ENCODE data around the gene ATCAY.
A peak's percentile ranks its signal among the peaks of the same experiment; 100 is the strongest.
"Not testable (repeated sequence)": the region's sequence is repeated elsewhere in the genome, so short reads cannot be mapped to it uniquely, and the experiment has no call there.

The ATCAY gene

GRCh38 chr19:3966051-3967017 is 85.8 kb downstream of the ATCAY start:
- no peak overlapping the region for H3K4me3 ChIP-seq (ENCODE audit: low read depth, low read length)
- TF ChIP-seq CTCF (IDR thresholded peaks at IDR 0.05; ENCODE audit: insufficient read depth, low read depth, low read length, missing control alignments): no peak
- DNase-seq (ENCODE audit: low read depth): no peak

GRCh38 chr19:3967983-3968382 is 87.5 kb downstream of the ATCAY start:
- not testable (repeated sequence) for DNase-seq (ENCODE audit: low read depth); H3K4me3 ChIP-seq (ENCODE audit: low read depth, low read length)

- no peak for DNase-seq (ENCODE audit: low read depth)
- H3K4me3 ChIP-seq (ENCODE audit: low read depth, low read length): no peak overlapping the region
- TF ChIP-seq CTCF (IDR thresholded peaks at IDR 0.05; ENCODE audit: insufficient read depth, low read depth, low read length, missing control alignments): no peak
These were observed 88.3 kb downstream of the ATCAY start for GRCh38 chr19:3968556-3969434.

GRCh38 chr19:3969435-3970312 is 89.2 kb downstream of the ATCAY start:
- TF ChIP-seq CTCF (IDR thresholded peaks at IDR 0.05; ENCODE audit: insufficient read depth, low read depth, low read length, missing control alignments): no peak
- peak overlapping the region; percentile 82 for H3K4me3 ChIP-seq (ENCODE audit: low read depth, low read length)
- DNase-seq (ENCODE audit: low read depth): no peak

GRCh38 chr19:3970313-3970807 is 89.9 kb downstream of the ATCAY start:
- no peak for TF ChIP-seq CTCF (IDR thresholded peaks at IDR 0.05; ENCODE audit: insufficient read depth, low read depth, low read length, missing control alignments)
- DNase-seq (ENCODE audit: low read depth): no peak
- peak overlapping the region; percentile 82 for H3K4me3 ChIP-seq (ENCODE audit: low read depth, low read length)

GRCh38 chr19:3970808-3971598 is 90.5 kb downstream of the ATCAY start, which contains the start of gene DAPK3:
Gene DAPK3 (minus strand): TSS chr19:3971099. CDS start chr19:3969735, 1,364 bp downstream.
- DNase-seq (ENCODE audit: low read depth): peak; percentile 99
- no peak for TF ChIP-seq CTCF (IDR thresholded peaks at IDR 0.05; ENCODE audit: insufficient read depth, low read depth, low read length, missing control alignments)
- peak within 1 kb of the TSS; percentile 82 for H3K4me3 ChIP-seq (ENCODE audit: low read depth, low read length)

Measured in GM12865 (cell line).